Measurements from ENCODE around the gene VTI1A.
A peak's percentile ranks its signal among the peaks of the same experiment; 100 is the strongest.
"Not testable (repeated sequence)": the region's sequence is repeated elsewhere in the genome, so short reads cannot be mapped to it uniquely, and the experiment has no call there.

Gene VTI1A

GRCh38 chr10:112590786-112591185 is 143.8 kb downstream of the VTI1A start:
- not testable (repeated sequence) for DNase-seq

GRCh38 chr10:112593023-112593422 is 146.0 kb downstream of the VTI1A start:
- no peak for DNase-seq

GRCh38 chr10:112601214-112602090 is 154.4 kb downstream of the VTI1A start:
- no peak for DNase-seq

- DNase-seq = no peak
Measured at GRCh38 chr10:112603062-112603461, 156.0 kb downstream of the VTI1A start.

- no peak for DNase-seq
Measured at GRCh38 chr10:112605063-112605462, 158.0 kb downstream of the VTI1A start.

GRCh38 chr10:112607506-112607905 is 160.5 kb downstream of the VTI1A start:
- no peak for DNase-seq

- no peak for DNase-seq
Measured at GRCh38 chr10:112613620-112614019, 166.6 kb downstream of the VTI1A start.

GRCh38 chr10:112614072-112614471 is 167.1 kb downstream of the VTI1A start:
- no peak for DNase-seq

- DNase-seq = no peak
Measured at GRCh38 chr10:112614586-112614985, 167.6 kb downstream of the VTI1A start.

GRCh38 chr10:112615269-112615668 is 168.3 kb downstream of the VTI1A start:
- no peak for DNase-seq

- DNase-seq = no peak
Measured at GRCh38 chr10:112616647-112617046, 169.6 kb downstream of the VTI1A start.

- no peak for DNase-seq
Measured at GRCh38 chr10:112618814-112619213, 171.8 kb downstream of the VTI1A start.

GRCh38 chr10:112619556-112619955 is 172.5 kb downstream of the VTI1A start:
- no peak for DNase-seq

- no peak for DNase-seq
Measured at GRCh38 chr10:112622786-112623185, 175.8 kb downstream of the VTI1A start.

GRCh38 chr10:112624546-112625048 is 177.6 kb downstream of the VTI1A start:
- DNase-seq = no peak

GRCh38 chr10:112628951-112629609 is 182.1 kb downstream of the VTI1A start:
- DNase-seq = peak; percentile 63

GRCh38 chr10:112631501-112632400 is 184.7 kb downstream of the VTI1A start:
- peak; percentile 86 for DNase-seq

- peak; percentile 81 for DNase-seq
Measured at GRCh38 chr10:112634096-112634830, 187.2 kb downstream of the VTI1A start.

GRCh38 chr10:112637901-112638300 is 190.9 kb downstream of the VTI1A start:
- DNase-seq = no peak

- no peak for DNase-seq
Measured at GRCh38 chr10:112639298-112639697, 192.3 kb downstream of the VTI1A start.

- DNase-seq = no peak
Measured at GRCh38 chr10:112640638-112641037, 193.6 kb downstream of the VTI1A start.

- DNase-seq = no peak
Measured at GRCh38 chr10:112643600-112644264, 196.7 kb downstream of the VTI1A start.
